Suppressor macrophage (primary cell): ENCODE data around the gene GTF2A1L.
A peak's percentile ranks its signal among the peaks of the same experiment; 100 is the strongest.

Experiments
- DNase-seq, 4 experiments: peaks; one replicate each; pipeline ENCODE4 v3.0.0-alpha.2; 2020 to 2022

The GTF2A1L gene

DNA sequence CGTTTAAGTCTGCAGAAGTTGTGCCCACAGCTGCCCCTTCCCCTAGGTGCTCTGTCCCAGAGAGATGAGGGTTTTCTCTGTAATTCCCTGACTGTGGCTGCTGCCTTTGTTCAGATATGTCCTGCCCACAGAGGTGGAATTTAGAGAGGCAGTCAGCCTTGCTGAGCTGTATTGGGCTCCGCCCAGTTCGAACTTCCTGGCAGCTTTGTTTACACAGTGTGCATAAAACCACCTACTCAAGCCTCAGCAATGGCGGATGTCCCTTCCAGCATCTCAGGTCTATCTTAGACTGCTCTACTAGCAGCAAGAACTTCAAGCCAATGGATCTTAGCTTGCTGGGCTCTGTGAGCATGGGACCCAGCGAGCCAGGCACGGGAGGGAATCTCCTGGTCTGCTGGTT lies 89.8 kb downstream of the GTF2A1L start:
- DNase-seq: no peak

- DNase-seq: no peak
Measured at GRCh38 chr2:48709096-48710034, 91.7 kb downstream of the GTF2A1L start.

DNA sequence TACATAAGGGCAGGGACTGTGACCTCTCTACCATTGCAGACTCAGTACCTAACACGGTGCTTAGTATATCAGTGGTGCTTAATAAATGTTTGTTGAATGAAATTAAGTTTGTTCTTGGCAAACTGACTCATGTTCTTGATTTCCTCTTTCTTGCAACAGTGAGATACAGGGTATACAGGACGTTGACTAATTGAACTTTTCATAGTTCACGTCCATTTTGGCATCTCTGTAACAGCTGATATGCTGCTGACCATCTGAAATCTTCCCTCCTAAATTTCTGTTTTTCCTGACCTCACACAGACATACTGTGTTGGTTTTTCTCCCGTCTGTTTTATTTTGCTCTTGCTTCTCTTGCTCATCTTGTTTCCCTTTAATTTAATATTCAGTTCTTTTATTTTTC lies 93.7 kb downstream of the GTF2A1L start:
- no peak for DNase-seq

DNA sequence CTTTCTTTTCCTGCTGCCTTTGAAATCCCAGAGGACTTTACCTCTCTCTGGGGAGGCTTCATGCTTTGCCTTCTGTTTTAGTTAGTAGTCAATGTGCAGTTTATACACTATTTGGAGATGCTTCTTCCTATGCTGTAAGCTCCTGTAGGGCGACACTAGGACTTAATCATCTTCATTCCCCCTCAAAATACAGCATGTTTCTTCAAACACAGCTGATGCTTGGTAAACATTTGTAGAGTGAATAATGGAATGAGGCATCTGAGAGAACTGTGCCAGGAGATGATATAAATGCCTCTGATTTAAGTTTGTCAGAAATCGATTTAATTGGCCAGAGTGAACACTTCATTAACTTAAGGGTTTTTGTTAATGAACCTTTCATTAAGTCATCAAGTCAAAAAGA lies 94.5 kb downstream of the GTF2A1L start:
- DNase-seq: no peak

DNA sequence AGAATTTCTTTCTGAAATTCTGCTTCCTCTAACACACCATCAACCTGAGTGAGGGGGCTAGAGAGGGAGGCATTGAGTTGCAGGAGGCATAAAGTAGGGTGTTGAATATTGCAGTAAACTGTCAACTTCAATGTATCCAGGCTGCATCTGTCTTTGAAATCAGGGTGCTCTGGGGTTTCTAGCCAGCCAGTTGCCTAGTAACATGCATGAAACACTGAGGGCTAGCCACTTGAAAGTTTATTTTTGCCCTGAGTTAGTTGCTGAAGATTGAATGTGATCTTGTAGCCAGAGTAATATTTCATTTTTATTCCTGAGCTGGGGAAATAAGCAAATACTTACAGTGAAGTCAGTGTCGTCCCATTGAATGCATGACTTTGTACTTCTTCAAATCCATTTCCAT lies 96.0 kb downstream of the GTF2A1L start:
- no peak for DNase-seq

DNA sequence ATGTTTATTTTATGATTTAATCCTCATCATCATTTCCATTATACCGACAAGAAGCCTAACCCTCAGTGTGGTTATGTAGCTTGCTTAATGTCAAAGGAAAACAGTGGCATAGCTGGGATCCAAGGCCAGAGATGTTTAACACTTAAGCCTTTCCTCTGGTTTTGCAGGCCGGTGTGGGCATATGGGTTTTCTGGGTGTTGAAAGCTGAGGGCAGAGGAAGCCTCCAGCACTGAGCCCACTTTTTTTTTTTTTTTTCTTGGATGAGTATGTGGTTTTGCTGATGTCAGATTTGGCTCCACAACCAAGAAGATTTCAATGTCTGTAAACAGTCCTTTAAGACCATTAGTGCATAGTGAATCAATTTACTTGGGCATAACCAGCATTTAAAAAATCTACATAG lies 96.6 kb downstream of the GTF2A1L start:
- DNase-seq: peak in 1 of 4 experiments; percentile 15

- DNase-seq: peak; percentile 56 to 77 (median 72)
Measured at GRCh38 chr2:48715042-48715899, 97.6 kb downstream of the GTF2A1L start.

GRCh38 chr2:48715956-48716355 lies 98.3 kb downstream of the GTF2A1L start:
- DNase-seq: no peak

DNA sequence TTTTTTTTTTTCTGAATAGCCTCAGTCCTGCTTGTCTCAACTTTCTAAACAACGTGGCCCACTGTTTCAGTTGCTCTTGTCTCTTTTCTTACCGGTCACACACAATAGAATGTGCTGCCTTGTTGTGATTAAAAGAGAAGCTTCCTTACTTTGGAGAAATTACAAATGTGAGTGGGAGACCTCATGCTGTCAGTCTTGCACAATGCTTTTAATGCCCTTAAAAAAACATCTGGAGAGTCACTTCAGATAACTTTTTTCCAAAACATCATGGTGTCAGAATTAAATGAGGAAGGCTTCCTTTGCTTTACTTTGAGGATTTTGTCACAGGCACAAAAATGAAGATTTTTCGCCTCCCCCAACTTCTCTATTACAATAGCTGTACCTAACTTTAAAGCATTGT lies 100.2 kb downstream of the GTF2A1L start:
- peak in 3 of 4 experiments; percentile 5 to 65 (median 16) for DNase-seq

- DNase-seq: no peak
Measured at GRCh38 chr2:48719480-48720177, 102.0 kb downstream of the GTF2A1L start.

DNA sequence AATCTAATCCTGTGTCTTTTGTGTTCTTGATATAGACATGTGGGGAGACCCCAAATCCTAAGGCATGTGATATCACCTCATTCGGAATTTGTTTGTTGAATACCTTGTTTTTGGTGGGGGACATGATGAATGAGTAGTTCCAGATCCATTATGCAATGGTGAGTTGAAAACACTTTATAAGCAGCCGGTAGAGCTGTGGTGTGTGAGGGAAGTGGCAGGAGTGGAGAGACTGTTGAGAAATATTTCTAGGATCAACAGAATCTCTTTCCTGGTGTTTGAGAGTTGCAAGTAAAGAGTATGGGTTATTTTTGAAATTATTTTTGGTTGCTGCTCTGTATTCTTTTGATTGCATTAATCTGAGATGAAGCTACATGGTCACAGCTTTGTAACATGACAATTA lies 103.5 kb downstream of the GTF2A1L start:
- no peak for DNase-seq

- no peak for DNase-seq
Measured at GRCh38 chr2:48722391-48722790, 104.7 kb downstream of the GTF2A1L start.

GRCh38 chr2:48723129-48723528 lies 105.5 kb downstream of the GTF2A1L start:
- no peak for DNase-seq

- no peak for DNase-seq
Measured at GRCh38 chr2:48724278-48724677, 106.6 kb downstream of the GTF2A1L start.

GRCh38 chr2:48725696-48726494 lies 108.2 kb downstream of the GTF2A1L start:
- DNase-seq: no peak

GRCh38 chr2:48727560-48727959 lies 109.9 kb downstream of the GTF2A1L start:
- DNase-seq: peak in 1 of 4 experiments; percentile 12

- DNase-seq: no peak
Measured at GRCh38 chr2:48728295-48728694, 110.6 kb downstream of the GTF2A1L start.

GRCh38 chr2:48728840-48729239 lies 111.2 kb downstream of the GTF2A1L start:
- no peak for DNase-seq
